Measurements from ENCODE around the gene DLX2. TPM values are rescaled to one million over a fixed set of nuclear protein-coding genes. Genes with fewer than 3 reads are reported as not detected.

DLX2 gene
- total and polyA plus RNA-seq, 2 of the 13 experiments (the other 11 are each of a cell fraction or from before 2014, with no cell fraction given): 0.07 to 0.15 TPM

GRCh38 chr2:172084645-172085459 is 17.8 kb downstream of the DLX2 start (continued):
- TF ChIP-seq, protein P1, sequence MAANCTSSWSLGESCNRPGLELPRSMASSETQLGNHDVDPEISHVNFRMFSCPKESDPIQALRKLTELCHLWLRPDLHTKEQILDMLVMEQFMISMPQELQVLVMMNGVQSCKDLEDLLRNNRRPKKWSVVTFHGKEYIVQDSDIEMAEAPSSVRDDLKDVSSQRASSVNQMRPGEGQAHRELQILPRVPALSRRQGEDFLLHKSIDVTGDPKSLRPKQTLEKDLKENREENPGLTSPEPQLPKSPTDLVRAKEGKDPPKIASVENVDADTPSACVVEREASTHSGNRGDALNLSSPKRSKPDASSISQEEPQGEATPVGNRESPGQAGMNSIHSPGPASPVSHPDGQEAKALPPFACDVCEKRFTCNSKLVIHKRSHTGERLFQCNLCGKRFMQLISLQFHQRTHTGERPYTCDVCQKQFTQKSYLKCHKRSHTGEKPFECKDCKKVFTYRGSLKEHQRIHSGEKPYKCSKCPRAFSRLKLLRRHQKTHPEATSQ (CRISPR knock-in tag; IDR thresholded peaks at IDR 0.05; ENCODE audit: borderline replicate concordance): no peak
- TF ChIP-seq SP140L (CRISPR knock-in tag; IDR thresholded peaks at IDR 0.05; ENCODE audit: borderline replicate concordance) (peak; percentile 48; the same call in 1 of the 2 replicates), ZFP37 (CRISPR knock-in tag; IDR thresholded peaks at IDR 0.05; ENCODE audit: borderline replicate concordance) (0 out of 2 replicates have a peak, but pooled peaks have one; percentile 44), MEF2D (CRISPR knock-in tag; IDR thresholded peaks at IDR 0.05) (no peak), NR2F6 (IDR thresholded peaks at IDR 0.05) (no peak), NR2F6 (CRISPR knock-in tag; IDR thresholded peaks at IDR 0.05) (no peak), RXRB (CRISPR knock-in tag; IDR thresholded peaks at IDR 0.05; ENCODE audit: borderline replicate concordance) (no peak), ZNF430 (CRISPR knock-in tag; IDR thresholded peaks at IDR 0.05) (peak; percentile 72; the same call in 1 of the 2 replicates), GABPB1 (CRISPR knock-in tag; IDR thresholded peaks at IDR 0.05) (peak; percentile 71), ZNF44 (CRISPR knock-in tag; IDR thresholded peaks at IDR 0.05) (no peak), FOSL2 (CRISPR knock-in tag; IDR thresholded peaks at IDR 0.05) (no peak; the same call in 1 of the 2 replicates), HNRNPH1 (optimal IDR thresholded peaks at IDR 0.05; ENCODE audit: low read depth, low read length) (no peak), CBX2 (IDR thresholded peaks at IDR 0.05; ENCODE audit: low read depth, low read length) (no peak), CBX2 (CRISPR knock-in tag; IDR thresholded peaks at IDR 0.05; ENCODE audit: low read depth) (no peak; the same call in 1 of the 2 replicates), ETS1 (CRISPR knock-in tag; IDR thresholded peaks at IDR 0.05) (no peak), HNRNPUL1 (IDR thresholded peaks at IDR 0.05; ENCODE audit: low read depth, low read length) (no peak), KDM6A (CRISPR knock-in tag; IDR thresholded peaks at IDR 0.05; ENCODE audit: low read depth) (no peak), ZKSCAN5 (CRISPR knock-in tag; IDR thresholded peaks at IDR 0.05) (no peak), ZNF703 (CRISPR knock-in tag; IDR thresholded peaks at IDR 0.05; ENCODE audit: borderline replicate concordance) (0 out of 2 replicates have a peak, but pooled peaks have one; percentile 36), NFKB2 (CRISPR knock-in tag; IDR thresholded peaks at IDR 0.05; ENCODE audit: borderline replicate concordance) (no peak; the same call in 1 of the 2 replicates), SMARCE1 (IDR thresholded peaks at IDR 0.05; ENCODE audit: borderline replicate concordance) (no peak), LRRFIP1 (CRISPR knock-in tag; conservative IDR thresholded peaks at IDR 0.05) (no peak)
- TF ChIP-seq, protein P2, sequence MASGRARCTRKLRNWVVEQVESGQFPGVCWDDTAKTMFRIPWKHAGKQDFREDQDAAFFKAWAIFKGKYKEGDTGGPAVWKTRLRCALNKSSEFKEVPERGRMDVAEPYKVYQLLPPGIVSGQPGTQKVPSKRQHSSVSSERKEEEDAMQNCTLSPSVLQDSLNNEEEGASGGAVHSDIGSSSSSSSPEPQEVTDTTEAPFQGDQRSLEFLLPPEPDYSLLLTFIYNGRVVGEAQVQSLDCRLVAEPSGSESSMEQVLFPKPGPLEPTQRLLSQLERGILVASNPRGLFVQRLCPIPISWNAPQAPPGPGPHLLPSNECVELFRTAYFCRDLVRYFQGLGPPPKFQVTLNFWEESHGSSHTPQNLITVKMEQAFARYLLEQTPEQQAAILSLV (CRISPR knock-in tag; IDR thresholded peaks at IDR 0.05; ENCODE audit: borderline replicate concordance): peak; percentile 53; the same call in 1 of the 2 replicates
